ENCODE data around the gene PSMG4. TPM values are rescaled to one million over a fixed set of nuclear protein-coding genes. Genes with fewer than 3 reads are reported as not detected.

Gene PSMG4
- total and polyA plus RNA-seq, 9 of the 15 experiments (the other 6 are each of a cell fraction or from before 2014, with no cell fraction given), result 12.9 to 185 (median 52.0) TPM

GRCh38 chr6:3291987-3292386, 33.2 kb downstream of the PSMG4 start (continued):
- TF ChIP-seq ZNF76 (CRISPR knock-in tag; IDR thresholded peaks at IDR 0.05; ENCODE audit: borderline replicate concordance), result no peak
- TF ChIP-seq SMARCA5 (IDR thresholded peaks at IDR 0.05), result no peak
- no peak for TF ChIP-seq PRMT5 (CRISPR knock-in tag; IDR thresholded peaks at IDR 0.05)
- TF ChIP-seq PATZ1 (CRISPR knock-in tag; IDR thresholded peaks at IDR 0.05; ENCODE audit: borderline replicate concordance), result no peak
- TF ChIP-seq SNAPC5 (CRISPR knock-in tag; IDR thresholded peaks at IDR 0.05), result no peak
- TF ChIP-seq MTA2 (IDR thresholded peaks at IDR 0.05; ENCODE audit: low read depth), result no peak
- peak; percentile 55 for TF ChIP-seq MAFK (IDR thresholded peaks at IDR 0.05; ENCODE audit: low read length)
- TF ChIP-seq SLC30A9 (CRISPR knock-in tag; IDR thresholded peaks at IDR 0.05), result no peak
- TF ChIP-seq ZNF589 (CRISPR knock-in tag; IDR thresholded peaks at IDR 0.05; ENCODE audit: low read depth), result 0 out of 2 replicates have a peak, but pooled peaks have one; percentile 44
- TF ChIP-seq HDAC3 (IDR thresholded peaks at IDR 0.05; ENCODE audit: borderline replicate concordance, partially characterized antibody), result peak; percentile 47
- TF ChIP-seq BACH1 (tag; IDR thresholded peaks at IDR 0.05), result no peak
- TF ChIP-seq ZBTB26 (CRISPR knock-in tag; IDR thresholded peaks at IDR 0.05), result no peak
- peak; percentile 82 for TF ChIP-seq ZFP36 (IDR thresholded peaks at IDR 0.05; ENCODE audit: low read depth, low read length, partially characterized antibody)
- TF ChIP-seq TCF7 (IDR thresholded peaks at IDR 0.05; ENCODE audit: borderline replicate concordance), result no peak
- TF ChIP-seq ZNF57 (CRISPR knock-in tag; IDR thresholded peaks at IDR 0.05), result no peak
- TF ChIP-seq KHSRP (IDR thresholded peaks at IDR 0.05), result no peak
- peak; percentile 91 for TF ChIP-seq MECOM (CRISPR knock-in tag; IDR thresholded peaks at IDR 0.05)
- no peak for TF ChIP-seq CGGBP1 (CRISPR knock-in tag; IDR thresholded peaks at IDR 0.05)
- TF ChIP-seq POLR2AphosphoS5 (IDR thresholded peaks at IDR 0.05; ENCODE audit: control insufficient read depth, insufficient read depth, low read depth, low read length), result 0 out of 2 replicates have a peak, but pooled peaks have one; percentile 39
- TF ChIP-seq KLF10 (CRISPR knock-in tag; IDR thresholded peaks at IDR 0.05), result no peak
- no peak for TF ChIP-seq PTRF (tag; IDR thresholded peaks at IDR 0.05)
- TF ChIP-seq HDAC1 (IDR thresholded peaks at IDR 0.05), result peak in 1 of 2 experiments; percentile 70; a peak in 2 of 4 replicates
- TF ChIP-seq FOXJ2 (tag; IDR thresholded peaks at IDR 0.05), result peak; percentile 56
- TF ChIP-seq ETS2 (tag; IDR thresholded peaks at IDR 0.05; ENCODE audit: borderline replicate concordance, poor library complexity, severe bottlenecking), result no peak
